NCI-H1417 treated with DMSO at 0.1 percent for 48 hours (cell line): Measurements from ENCODE around the gene SP100.
"Not testable (repeated sequence)": the region's sequence is repeated elsewhere in the genome, so short reads cannot be mapped to it uniquely, and the experiment has no call there.

ENCODE experiments used
- DNase-seq: peaks from one replicate; lab custom pipeline; 2025; lab: John Stamatoyannopoulos, UW

SP100 gene

DNA sequence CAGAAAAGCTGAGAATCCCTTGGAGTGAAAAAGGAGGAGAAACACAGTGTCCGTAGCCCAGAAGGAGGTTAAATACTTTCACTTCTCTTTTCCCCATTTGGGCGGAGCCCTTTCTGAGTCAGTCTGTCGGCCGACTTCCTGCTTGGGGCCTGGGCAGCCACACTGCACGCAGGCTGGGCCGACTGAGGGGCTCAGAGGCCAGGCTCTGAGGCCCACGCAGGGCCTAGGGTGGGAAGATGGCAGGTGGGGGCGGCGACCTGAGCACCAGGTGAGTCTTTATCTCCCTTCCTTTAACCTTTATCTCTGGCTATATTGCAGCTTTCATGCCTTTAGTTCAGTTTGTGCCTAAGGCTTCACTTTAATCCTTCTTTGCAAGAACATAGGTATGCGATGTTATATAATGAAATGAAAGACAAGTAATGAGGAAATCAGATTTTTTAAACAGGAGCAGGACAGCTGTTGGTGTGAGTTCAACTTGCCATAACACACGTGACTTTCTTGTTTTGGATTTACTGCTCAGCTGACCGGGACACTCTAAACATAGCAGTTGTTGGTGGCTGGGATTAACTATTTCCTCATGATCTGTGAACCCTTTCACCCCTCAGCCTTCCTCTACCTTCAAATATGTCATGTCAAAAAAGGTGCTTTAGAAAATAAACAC is at the start of gene SP100:
Gene SP100 (plus strand): TSS at position 141 of the 661 bp plus-strand sequence. CDS start 96 bp downstream, at position 237.
- DNase-seq = no peak

DNA sequence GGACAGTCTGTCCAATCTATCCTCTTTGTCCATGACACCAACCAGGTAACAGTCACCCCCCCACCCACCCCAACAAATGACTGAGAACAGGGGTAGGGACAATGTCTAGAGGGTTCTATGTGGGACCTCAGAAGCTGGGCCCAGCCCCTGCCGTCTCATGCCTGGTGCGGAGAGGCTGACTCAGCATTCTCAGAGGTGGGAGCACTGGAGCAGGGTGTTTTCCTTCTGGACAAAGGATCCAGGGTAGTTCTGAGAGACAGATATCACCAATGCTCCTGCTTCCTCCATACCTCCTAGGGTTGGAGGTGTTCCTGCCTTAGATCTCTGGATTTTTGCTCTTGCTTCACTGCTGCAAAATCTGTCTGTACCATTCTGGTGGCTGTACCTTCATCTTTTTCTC is 33.9 kb upstream of the SP100 start:
- DNase-seq = no peak

DNA sequence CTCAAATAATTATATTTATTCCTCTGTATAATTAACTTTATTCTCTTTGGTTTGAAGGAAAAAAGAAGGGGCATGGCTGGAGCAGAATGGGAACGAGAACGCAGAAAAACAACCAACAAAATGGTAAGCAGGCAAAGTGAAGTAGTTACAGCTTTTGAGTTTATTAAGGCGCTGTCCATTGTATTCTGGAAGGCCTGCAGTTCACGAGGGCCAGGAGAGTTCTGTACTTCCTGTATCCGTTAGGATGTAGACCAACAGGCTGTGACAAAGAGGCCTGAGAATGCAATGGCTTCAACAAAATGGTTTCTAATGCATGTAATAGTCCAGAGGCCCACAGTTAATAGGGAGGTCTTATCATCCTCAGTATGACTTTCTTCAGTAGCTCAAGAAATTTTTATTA is 32.5 kb upstream of the SP100 start:
- no peak for DNase-seq

DNA sequence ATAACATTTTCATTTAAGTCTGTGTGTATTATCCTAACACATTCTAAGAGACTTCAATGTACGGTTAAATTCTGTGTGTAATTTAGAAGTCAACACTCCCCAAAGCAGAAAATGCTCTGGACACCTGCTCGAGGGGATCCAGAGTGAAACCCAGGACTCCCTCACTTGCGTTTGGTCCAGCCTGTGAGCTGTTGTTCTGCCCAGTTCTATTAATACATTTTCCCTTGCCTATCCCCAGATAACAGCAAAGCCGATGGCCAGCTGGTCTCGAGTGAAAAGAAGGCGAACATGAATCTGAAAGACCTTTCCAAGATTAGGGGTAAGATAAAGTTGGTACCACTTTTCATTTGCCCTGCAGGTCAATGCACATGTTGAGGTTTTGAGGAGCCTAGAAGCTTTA is 31.0 kb upstream of the SP100 start:
- no peak for DNase-seq

DNA sequence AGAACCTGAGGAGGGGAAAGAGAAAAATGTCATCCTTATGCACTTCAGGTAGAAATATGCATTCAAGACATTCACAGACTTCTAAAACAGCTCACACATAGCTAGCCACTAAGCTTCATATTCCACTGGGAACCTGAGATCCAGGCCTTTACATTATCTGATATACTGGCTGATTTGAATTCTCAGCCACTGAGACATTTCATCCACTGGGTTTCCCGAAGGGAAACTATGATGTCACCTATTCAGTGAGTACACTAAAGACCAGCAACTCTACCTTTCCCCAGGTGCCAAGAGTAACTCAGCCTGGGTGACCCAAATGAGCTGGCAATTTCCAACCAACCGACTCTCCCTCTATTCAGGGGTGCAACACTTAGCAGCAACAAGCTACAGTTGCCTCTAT is 21.7 kb upstream of the SP100 start:
- no peak for DNase-seq

DNA sequence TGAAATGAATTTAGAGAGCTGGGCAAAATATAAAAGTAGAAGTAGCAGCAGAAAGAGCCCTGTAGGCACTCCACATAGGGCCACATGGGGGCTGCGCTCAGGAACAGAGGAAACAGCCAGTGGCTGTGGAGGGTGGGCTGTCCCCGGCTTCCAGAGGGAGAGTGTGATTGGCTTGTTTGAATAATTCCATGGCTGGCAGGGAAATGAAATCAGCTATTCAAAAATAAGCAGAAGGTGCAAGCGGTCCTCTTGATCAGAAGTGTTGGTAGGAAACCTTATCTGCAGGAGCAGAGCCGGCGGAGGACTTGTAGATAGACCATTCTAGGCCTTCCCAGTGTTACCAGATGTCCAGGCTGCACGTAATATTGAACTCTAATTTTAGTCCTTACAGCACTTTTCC is 17.3 kb upstream of the SP100 start:
- DNase-seq = not testable (repeated sequence)

DNA sequence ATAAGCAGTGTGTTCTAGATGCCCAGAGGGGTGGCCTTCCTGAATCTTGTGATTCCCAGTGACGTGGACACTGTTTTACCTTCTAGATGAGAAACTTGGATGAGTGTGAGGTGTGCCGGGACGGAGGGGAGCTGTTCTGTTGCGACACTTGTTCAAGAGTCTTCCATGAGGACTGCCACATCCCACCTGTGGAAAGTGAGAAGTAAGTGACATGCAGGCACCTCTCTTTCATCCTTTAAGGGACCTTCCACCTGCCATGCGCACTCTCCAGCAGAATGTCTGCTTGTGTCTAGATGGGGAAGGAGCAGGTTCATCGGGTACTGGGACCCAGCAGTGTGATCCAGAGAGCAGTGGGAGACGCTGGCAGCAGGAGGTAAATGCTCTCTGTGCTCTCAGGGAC is 16.0 kb upstream of the SP100 start:
- DNase-seq = no peak

DNA sequence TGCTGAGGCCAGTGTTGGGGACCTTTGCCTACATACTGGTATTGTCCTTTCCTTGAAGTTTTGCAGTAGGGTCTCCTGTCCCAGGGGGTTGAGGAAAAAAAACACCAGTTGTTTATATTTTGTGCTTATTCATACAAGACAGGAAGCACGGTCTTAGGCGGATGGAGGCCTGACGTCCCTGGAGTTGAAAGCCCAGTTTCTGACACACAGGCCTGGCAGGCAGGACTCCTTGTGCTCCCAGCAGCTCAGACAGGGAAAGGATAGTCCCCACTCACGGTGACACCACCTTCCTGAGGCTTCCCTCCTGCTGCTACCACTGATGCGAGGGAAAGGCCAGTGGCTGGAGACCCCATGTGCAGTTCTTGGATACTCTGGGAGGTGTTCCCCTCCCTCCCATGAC is 15.5 kb upstream of the SP100 start:
- no peak for DNase-seq

DNA sequence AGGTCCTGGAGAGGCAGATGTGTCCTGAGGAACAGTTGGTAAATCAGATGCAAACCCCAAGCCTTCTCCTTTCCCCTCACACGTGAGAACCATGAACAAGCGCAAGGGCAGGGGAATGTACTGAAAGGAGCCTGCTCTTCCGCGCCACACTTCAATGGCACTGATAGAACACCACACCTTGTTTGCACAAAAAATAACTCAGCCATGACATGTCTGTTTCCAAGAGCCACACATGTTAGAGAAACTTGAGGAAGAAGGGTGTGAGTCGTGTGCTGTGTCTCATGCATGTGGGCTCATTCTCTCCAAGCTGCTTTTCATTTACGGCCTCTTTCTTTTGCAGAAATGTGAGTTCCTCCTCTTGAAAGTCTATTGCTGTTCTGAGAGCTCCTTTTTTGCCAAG is 15.0 kb upstream of the SP100 start:
- DNase-seq = not testable (repeated sequence)

DNA sequence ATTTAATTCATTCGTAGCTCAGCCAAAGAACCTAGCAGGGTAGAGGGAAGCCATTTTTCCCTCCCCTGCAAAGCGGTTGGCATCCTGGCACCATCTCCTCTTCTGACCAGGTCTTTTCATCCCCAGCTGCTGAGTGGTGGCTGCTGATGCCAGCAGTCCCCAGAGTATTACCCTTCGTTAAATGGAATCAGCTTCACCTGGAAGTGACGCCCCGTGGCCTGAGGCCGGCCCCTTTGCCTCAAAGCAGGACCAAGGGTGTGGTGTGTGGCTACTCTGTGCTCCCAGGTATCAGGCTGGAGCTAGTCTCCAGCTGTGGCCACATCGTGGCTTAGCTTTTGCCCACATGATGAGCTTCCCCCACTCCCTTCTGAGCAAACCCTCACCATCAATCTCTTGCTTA is 12.3 kb upstream of the SP100 start:
- DNase-seq = no peak

DNA sequence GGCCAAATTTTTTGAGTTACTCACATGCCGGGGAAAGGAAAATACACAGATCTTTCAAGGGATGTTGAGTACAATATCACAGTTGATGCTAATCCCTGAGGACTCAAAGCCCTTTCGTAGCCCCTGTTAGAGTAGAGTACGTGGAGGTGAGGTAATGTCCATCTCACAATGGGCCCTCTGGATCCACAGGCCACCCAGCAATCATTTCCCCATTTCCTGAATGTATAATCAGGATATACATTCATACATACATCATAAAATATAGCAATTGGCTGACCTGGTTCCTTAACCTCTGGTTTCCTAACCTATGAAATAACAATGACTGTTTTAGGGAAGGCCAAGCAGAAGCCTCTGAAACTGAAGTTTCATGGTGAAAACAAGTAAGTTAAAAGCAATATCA is 10.2 kb upstream of the SP100 start:
- DNase-seq = no peak

DNA sequence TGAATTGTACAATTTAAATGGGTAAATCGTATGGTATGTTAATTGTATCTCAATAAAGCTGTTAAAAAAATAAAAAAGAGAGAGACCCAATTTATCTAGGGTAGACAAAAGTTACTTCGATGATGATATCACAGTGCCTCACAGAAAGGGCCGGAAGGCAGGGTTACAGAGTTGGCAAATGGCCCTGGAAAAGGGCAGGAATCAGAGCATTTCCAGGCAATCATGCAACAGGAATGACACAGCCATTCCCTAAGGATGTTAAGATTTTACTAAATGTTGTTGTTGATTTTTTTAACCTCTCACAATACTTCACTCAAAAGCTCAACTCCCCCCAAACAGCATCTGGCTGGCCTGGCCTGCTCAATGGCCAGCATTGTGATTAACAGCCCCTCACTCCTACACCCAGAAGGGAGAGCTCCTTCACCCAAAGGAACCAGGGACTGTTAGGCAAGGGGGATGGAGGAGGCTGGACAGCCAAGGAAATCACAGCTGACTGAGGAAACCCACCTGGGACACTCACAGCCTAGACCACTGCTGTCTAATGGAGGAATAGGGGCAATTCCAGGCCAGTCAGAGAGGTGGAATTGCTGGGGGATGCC is 7.7 kb upstream of the SP100 start:
- DNase-seq = no peak

DNA sequence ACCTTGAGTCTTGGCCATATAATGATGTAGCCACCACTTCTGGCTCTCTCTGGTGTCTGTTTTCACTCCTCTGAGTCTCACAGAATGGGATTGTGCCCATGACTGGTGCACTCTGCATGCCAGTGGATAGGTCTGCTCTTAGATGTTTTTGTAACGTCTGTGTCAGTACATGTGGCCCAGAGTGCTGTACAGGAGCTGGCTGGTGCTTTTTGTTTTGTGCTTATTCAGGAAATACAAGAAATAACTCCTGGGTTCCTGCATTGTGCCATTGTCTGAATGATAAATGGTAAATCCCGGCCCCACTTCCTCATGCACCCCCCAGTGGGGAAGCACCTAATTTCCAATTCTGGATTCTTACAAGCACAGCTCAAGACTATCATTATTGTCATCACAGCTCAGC is 6.7 kb upstream of the SP100 start:
- DNase-seq = not testable (repeated sequence)

DNA sequence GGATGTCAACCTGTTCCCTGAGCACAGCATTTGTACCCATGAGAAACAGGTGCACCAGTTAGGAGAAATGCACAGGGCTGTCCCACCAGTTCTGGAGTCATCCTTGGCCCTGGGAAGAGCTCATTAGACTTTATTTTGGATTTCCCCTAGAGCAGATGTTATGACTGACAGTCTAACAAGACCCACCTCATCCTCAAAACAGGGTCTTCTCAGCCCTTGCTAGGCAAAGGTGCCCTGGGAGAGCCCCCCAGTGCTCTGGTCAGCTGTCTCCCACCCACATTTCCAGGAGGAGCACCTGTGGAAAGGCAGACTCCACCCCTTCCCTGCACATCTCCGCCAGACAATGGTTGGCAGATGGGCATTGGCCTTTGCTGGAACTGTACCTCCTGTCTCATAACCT is 5.7 kb upstream of the SP100 start:
- DNase-seq = no peak

DNA sequence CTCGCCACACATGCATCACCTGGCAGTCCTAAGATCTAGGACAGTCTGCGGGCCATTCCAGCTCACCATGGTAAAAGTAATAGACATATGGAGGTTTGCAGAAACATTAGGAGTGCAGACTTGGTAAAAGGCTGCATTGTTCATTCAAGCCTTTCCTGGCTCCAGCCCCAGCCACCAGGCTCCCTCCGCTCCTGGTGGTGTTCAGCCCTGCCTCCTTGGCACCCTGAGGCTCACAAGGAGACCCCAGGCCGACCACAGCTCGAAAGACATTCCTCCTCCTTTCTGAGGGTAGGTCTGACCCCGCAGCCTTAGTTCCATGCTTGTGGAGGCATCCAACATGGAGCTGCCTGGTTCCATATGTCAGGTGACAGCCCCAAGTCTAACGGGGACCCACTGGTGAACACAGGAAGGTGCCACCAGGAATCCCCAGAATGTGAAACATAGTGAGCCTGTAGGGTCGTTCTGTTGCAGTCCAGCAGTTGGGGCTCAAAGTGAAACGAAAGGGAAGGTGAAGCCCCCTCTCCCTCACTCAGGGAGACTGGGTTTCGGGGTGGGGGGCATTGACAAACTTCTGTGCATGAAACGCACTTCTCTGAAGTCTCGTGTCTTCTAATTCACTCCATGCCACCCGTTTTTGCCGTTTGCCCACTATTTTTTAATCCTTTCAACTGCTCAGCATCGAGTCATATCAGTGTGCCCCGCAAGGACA is 5.0 kb upstream of the SP100 start:
- DNase-seq = no peak

DNA sequence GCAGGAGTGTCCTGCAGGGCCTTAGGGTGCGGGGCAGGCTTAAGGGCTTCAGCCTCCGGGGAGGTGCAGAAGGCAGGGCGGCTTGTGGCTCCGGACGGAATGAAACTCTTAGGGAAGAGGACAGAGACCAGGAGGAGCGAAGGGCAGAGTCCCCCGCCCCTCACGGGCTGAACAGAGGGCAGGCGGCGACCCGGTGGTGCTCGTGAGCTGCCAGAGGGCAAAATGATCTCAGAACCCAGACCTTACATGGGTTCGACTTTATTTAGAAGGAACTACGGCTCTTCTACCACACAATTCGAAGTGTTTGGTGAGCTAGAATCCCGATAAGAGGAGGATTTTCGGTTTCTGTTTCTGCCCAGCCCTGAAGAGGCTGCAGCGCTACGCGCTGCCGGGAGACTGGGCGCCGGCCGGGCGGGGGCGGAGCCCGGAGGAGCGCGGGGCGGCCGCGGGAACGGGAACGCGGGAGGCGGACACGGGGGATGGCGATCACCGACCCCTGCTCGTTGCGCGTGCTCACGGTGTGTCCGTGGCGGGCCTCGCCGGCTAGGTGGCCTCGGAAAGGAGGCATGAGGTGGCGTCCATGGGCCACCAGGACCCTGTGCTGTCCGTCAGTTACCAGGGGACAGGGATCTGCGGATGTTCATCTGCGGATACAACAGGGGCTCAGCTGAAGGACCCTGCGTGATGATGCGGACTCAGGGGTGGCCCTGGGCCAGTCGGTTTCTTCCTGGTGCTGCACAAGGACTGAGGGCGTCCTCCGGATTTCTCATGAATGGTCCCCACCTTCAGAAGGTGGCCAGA is 4.2 kb upstream of the SP100 start:
- DNase-seq = no peak

DNA sequence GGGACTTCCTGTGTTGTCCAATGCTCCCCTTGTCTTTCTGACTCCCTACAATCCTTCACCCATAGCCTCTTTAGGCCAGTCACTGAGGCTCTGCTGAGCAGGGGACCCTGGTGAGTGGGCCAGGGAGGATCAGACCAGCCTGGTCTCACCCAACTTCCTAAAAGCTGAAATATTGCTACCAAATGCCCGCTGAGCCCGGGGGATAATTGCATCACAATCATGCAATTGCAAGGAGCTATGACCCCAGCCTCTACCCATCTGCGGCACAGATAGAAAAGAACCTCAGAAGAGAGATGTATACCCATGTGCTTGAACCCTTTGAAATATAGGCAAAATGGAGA is 3.7 kb upstream of the SP100 start:
- no peak for DNase-seq

DNA sequence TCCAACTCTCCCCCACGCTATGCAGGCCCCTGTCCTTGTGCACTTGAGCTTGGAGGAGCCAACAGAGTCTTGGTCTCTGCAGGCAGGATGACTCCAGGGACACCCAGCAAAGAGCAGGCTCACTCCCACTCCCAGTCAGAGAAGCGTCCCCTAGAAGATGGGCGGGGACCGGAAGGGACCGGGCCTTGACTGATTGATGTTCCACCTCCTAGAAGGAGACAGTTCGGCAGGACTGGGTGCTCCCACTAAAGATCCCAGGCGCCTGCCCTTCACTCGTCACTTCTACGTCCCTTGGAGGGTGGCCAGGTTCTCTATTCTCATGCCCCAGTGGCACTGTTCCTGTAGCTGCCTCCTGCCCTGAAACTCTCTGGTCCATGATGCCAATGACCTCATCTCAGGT is 3.2 kb upstream of the SP100 start:
- no peak for DNase-seq

DNA sequence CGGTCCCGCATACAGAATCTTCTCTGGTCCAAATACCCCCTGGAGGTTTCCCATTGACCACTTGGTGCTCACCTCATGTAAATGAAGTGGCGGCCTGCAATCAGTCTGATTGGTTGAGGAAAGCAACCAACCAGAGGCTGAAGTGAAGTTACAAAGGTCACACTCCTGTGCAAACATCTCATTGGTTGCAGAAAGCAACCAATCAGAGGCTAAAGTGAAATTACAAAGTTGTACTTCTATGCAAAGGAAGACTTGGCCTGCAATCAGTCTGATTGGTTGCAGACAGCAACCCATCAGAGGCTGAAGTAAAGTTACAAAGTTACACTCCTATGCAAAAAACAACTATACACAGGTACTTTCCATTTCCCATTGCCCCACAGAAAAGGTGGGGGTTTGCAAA is 2.5 kb upstream of the SP100 start:
- no peak for DNase-seq

DNA sequence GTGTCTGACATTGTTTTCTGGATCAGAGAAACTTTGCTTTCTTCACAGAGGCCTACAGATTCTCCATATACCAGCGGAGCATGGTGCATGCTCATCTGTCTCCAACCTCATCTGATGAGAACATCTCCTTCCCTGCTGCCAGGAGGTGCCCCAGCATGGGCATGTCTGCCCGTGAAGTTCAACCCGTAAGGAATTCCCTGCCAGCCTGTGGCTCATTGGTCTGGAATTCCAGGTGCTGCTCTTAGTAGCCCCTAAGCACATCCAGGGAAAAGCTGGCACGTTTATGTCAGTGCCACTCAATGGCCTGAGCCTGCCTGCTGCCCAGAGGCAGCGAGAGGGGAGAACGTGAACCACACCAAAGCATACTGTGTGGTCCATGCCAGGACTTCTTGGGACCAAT is 1.7 kb upstream of the SP100 start:
- no peak for DNase-seq

DNA sequence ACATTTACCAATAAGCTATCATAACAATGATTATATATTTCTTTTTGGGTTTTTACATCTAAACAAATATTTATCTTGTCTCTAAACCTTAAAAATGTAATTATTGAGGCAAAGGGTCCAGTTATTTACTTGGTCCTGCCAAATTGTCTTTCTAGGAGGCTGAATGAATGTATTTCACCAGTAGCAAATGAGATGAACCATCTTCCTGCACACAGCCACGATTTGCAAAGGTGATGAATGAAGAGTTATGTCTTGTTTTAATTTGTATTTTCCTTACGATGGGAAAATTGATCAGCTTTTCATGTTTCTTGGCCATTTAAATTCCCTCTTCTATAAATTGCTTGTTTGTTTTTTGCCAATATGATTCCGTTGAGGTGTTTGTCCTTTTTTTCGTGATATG is 1.4 kb downstream of the SP100 start:
- no peak for DNase-seq

DNA sequence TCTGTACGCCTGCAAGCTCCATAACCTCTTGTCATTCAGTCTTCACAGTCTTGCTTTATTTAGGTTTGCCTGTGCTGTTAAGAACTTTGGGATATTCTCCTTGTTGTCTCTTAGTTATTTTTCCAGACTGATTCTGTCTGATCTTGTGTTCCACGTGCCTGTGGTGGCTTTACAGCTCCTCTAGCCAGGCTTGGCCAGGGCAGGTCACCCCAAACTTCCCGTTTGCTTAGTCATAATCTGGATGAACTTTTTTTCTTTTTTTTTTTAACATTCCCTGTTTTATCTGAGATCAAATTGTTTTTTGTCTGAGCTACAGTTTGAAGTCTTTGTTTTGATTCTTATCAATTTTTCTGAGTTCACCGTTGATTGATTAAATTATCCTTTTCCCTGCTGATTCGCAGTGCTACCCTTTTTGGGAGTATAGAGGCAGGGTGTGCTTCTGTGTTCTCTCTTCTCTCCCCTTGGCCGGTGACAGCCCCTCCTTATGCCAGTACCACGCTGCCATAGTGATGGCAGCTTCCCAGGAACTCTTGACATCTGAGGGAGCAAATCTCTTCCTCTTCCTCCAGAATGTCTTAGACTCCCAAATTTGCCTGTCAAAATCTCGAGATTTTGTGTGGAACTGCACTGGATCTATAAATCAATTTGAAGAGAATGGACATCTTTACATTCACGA is 2.5 kb downstream of the SP100 start:
- no peak for DNase-seq
